Astrocyte of the spinal cord (primary cell): ENCODE results near the gene ANKMY1.

Experiments used
- DNase-seq: peaks from one replicate; pipeline ENCODE4 v3.0.0; 2011; ENCODE audit warnings: low read depth, low spot score
- H3K4me3 ChIP-seq: 2 replicates; pipeline ENCODE4 v1.5.1; 2011; ENCODE audit warnings: low read depth, mild to moderate bottlenecking, low read length, moderate library complexity
- CTCF ChIP-seq: IDR thresholded peaks from 2 replicates; pipeline ENCODE4 v1.5.1; 2012; ENCODE audit warnings: low read depth, mild to moderate bottlenecking, low read length, inconsistent platforms
- in situ Hi-C: cut with HindIII; loops from 2 replicates; pipeline ENCODE4 v1.10.0; 2017; ENCODE audit warnings: low sequenced_read_pairs

ANKMY1 gene

GRCh38 chr2:240571314-240571973 lies 13.7 kb upstream of the ANKMY1 start:
- TF ChIP-seq CTCF, result no peak
- no peak for DNase-seq
- in situ Hi-C loops, result no loop called here
- no peak overlapping the region for H3K4me3 ChIP-seq

- no peak for DNase-seq
- no peak overlapping the region for H3K4me3 ChIP-seq
- in situ Hi-C loops, result no loop called here
- TF ChIP-seq CTCF, result no peak
Observed at GRCh38 chr2:240570531-240571313, 12.9 kb upstream of the ANKMY1 start.

GRCh38 chr2:240569998-240570530 lies 12.3 kb upstream of the ANKMY1 start:
- no peak overlapping the region for H3K4me3 ChIP-seq
- TF ChIP-seq CTCF, result no peak
- no peak for DNase-seq
- in situ Hi-C loops, result no loop called here

GRCh38 chr2:240569523-240569997 lies 11.8 kb upstream of the ANKMY1 start:
- TF ChIP-seq CTCF, result no peak
- in situ Hi-C loops, result no loop called here
- H3K4me3 ChIP-seq, result peak overlapping the region; percentile 47
- no peak for DNase-seq

GRCh38 chr2:240568678-240569522 lies 11.1 kb upstream of the ANKMY1 start:
- in situ Hi-C loops, result no loop called here
- no peak for TF ChIP-seq CTCF
- H3K4me3 ChIP-seq, result peak overlapping the region; percentile 47
- DNase-seq, result peak; percentile 48
